ENCODE results near the gene LYST.

The LYST gene

DNA sequence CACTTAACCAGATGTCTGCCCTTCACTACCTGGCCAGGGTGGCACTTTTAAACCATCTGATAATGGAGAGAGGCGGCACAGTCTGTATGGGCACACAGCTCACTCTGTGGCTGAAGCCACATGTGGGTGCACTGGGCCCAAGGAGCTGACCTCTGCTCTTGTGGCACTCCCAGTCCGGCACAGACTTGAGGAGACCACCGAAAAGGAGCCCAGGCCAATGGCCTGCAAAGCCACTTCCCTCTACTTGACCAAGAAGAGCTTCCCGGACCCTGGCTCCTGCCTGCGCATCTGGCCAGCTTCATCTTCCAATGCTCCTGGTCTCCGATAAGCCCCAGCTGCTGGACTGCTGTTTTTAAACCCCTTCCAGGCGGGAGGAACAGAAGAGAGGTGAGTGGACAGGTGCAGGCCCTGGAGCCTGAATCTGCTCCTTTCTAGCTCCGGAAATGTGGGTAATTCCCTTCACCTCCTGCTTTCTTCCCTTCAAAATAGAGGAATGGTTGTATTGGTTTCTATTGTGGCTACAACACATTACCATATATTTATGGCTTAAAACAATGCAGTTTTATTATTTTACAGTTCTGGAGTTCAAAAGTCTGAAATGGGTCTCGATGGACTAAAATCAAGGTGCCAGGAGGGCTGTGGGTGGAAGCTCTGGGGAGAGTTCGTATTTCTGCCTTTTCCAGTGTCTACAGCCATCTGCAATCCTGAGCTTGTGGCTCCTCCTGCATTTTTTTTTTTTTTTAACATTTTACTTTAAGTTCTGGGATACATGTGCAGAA lies 228.8 kb downstream of the LYST start:
- no peak overlapping the region for H3K4me3 ChIP-seq (ENCODE audit: low read length)
- TF ChIP-seq, protein P1, sequence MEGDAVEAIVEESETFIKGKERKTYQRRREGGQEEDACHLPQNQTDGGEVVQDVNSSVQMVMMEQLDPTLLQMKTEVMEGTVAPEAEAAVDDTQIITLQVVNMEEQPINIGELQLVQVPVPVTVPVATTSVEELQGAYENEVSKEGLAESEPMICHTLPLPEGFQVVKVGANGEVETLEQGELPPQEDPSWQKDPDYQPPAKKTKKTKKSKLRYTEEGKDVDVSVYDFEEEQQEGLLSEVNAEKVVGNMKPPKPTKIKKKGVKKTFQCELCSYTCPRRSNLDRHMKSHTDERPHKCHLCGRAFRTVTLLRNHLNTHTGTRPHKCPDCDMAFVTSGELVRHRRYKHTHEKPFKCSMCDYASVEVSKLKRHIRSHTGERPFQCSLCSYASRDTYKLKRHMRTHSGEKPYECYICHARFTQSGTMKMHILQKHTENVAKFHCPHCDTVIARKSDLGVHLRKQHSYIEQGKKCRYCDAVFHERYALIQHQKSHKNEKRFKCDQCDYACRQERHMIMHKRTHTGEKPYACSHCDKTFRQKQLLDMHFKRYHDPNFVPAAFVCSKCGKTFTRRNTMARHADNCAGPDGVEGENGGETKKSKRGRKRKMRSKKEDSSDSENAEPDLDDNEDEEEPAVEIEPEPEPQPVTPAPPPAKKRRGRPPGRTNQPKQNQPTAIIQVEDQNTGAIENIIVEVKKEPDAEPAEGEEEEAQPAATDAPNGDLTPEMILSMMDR (conservative IDR thresholded peaks at IDR 0.05; ENCODE audit: low read length): no peak
- DNase-seq (ENCODE audit: low read depth): no peak

DNA sequence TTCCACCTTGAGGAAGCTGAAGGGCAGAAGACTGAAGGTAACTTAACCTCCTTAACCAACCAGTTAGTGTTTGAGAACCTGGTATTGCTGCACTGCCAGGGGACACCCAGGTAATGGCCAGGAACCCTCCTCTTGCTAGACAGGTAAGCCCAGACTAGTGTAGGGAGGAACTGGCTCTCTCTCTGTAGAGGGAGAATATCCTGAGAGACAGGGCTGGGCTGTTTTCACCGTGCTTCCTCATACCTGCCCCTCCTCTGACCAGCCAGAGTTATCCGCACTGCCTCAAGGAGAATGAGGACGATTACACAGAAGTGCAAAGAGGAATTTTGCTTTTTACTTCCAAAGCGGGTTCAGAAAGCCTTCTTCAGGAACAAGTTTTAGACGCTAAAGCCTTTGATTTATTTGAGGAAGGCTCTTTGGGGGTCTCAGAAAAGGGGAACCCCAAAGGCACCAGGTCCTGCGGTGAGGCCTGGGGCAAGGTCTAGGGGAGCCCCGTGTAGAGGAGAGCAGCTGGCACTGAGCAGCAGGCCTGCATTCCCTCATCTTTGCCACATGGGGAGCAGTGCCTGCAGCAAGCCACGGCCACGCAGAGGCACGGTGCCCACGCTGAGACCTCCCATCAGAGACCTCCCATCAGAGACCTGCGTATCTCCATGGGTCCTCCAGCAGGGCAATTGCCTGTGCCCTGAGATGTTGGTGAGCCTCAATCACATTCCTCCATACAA lies 230.6 kb downstream of the LYST start:
- TF ChIP-seq, protein P1 (conservative IDR thresholded peaks at IDR 0.05; ENCODE audit: low read length): no peak
- DNase-seq (ENCODE audit: low read depth): no peak
- H3K4me3 ChIP-seq (ENCODE audit: low read length): no peak overlapping the region

DNA sequence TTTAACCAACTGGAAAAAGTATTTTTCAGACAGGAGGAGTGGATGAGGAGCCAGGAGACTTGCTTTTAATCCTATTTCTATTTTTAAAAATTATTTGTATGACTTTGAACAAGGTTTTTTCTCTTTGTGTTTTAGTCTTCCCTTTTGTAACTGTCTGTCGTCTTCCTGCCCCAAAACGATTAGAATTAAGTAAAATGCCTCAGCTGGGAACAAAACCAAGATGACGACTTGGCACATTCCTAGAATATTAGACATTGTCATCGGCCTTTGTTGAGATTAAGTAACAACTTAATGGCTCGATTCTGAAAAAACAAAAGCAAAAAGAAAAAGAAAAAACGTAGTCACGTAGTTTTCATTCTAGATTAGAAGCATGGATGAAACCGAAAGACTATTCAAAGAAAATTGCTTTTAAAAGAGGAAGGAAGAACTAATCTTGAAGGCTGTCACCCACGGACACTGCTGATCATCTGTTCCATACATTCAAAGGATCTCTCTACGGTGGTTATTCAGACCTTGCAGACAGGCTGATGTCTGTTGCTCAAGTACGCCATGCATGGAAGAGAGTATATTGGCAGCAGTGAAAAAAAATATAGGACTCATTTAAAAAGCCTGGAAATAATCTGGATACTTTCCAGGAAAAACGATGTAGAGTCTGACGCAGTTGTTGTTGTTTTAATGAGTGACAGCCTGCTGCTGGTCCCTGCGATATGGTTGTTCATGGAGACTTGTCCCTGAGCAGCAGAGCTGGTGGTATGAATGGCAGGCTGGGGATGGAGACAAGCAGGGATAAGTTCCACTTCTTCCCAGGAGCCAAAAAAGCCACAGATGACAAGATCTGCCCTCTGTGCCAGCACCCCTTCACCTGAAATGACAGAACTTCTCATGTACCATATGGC lies 234.0 kb downstream of the LYST start:
- H3K4me3 ChIP-seq (ENCODE audit: low read length): peak overlapping the region; percentile 55
- peak; percentile 79 for DNase-seq (ENCODE audit: low read depth)
- TF ChIP-seq, protein P1 (conservative IDR thresholded peaks at IDR 0.05; ENCODE audit: low read length): no peak

DNA sequence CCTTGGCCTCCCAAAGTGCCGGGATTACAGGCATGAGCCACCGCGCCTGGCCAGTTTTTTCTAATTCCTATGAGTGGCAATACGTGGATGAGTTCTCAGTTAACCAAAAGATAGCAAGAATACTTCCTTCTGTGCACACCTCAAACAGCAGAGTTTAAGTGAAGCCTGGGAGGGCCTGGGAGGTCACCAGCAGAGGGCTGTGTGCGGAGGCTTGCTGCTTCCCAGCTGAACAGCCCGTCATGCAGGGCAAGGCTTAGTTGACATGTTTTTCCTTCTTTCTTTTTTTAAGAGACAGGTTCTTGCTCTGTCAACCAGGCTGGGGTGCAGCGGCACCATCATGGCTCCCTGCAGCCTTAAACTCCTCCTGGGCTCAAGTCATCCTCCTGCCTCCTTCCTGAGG lies 234.9 kb downstream of the LYST start:
- no peak for DNase-seq (ENCODE audit: low read depth)
- no peak overlapping the region for H3K4me3 ChIP-seq (ENCODE audit: low read length)
- TF ChIP-seq, protein P1 (conservative IDR thresholded peaks at IDR 0.05; ENCODE audit: low read length): no peak

DNA sequence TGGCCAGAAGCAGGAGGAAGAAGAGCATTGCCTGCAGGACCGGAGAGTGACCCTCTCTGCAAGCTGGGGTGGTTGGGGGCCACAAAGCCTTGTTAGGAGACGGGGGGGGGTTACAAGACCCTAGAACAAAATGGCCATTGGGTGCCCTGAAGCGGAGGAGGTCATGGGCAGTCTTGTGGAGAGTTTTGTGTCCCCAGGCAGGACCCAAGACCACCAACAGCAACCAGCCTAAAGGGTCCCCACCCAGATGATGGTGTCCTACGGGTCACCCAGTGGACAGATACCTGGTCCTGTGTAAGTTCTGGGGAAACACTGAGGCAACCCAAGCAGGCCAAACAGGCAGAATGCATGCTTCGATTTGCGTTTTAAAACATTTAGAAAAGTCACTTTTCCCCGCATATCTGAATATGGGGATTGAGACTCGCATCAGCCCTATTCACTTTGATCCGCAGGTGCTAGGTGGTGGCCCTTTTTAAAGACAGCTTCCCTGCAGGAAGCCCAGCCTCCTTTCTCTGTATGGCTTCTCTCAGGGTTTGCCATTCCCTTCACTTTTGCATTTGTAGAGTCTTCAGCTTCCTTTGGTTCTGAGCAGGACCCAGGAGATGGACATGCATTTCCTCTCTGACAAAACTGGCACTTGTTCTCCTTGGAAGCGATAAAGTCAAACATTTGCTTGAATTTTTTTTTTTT lies 238.2 kb downstream of the LYST start:
- no peak for DNase-seq (ENCODE audit: low read depth)
- no peak overlapping the region for H3K4me3 ChIP-seq (ENCODE audit: low read length)
- TF ChIP-seq, protein P1 (conservative IDR thresholded peaks at IDR 0.05; ENCODE audit: low read length): no peak

DNA sequence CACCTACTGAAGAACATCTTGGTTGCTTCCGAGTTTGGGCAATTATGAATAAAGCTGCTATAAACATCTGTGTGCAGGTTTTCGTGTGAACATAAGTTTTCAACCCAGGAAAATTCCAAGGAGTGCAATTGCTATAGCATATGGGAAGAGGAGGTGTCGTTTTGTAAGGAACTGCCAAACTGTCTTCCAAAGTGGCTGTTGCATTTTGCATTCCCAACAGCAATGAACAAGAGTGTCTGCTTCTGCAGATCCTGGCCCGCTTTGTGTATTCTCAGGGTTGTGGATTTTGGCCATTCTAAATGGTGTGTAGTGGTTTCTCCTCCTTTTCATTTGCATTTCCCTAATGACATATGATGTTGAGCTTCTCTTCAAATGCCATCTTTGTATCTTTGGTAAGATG lies 240.9 kb downstream of the LYST start:
- TF ChIP-seq, protein P1 (conservative IDR thresholded peaks at IDR 0.05; ENCODE audit: low read length): no peak
- no peak overlapping the region for H3K4me3 ChIP-seq (ENCODE audit: low read length)
- no peak for DNase-seq (ENCODE audit: low read depth)

Measured in AG10803 (cell line).